ENCODE measurements around the gene PCSK5. TPM values are rescaled to one million over a fixed set of nuclear protein-coding genes. Genes with fewer than 3 reads are reported as not detected.
"Not testable (repeated sequence)": the region's sequence is repeated elsewhere in the genome, so short reads cannot be mapped to it uniquely, and the experiment has no call there.

The PCSK5 gene
- total RNA-seq, 1 donor from 2014 or later, result 1.5 TPM

DNA sequence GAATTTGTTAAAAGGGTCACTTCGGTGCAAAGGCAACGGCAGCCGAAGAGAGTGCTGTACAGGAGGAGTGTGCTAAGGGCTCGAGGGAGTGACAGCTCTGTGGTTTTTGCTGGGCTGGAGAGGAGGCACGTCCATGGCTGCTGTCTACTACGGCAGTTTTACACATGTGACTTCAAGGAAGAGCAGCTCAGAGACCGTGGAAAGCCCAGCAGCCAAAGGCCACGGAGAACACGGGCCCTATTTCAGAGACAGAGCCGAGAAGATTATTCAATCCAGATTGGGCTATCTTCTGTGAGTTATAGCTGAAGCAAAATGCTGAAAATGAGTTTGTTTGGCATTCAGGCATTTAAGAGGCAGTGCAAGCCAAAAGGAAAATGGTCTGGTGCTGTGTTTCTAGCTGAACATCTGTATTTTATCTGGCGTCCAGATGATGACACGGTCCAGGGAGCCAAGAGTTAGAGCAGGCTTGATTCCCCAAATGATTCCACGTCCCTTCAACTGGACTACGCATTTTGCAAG is 407.3 kb downstream of the PCSK5 start:
- DNase-seq (ENCODE audit: low spot score), result no peak
- H3K27me3 Mint-ChIP-seq (ENCODE audit: low read depth), result no peaks in the 10 kb centered on the region
- intact Hi-C loops (cut with micrococcal nuclease), result no loop called here
- no peak overlapping the region for H3K4me3 Mint-ChIP-seq (ENCODE audit: low read depth)
- H3K27ac Mint-ChIP-seq, result no peak overlapping the region
- H3K4me1 Mint-ChIP-seq (ENCODE audit: low read depth), result peaks cover 1% of the 10 kb centered on the region
- no peaks in the 10 kb centered on the region for H3K9me3 Mint-ChIP-seq
- H3K36me3 Mint-ChIP-seq (ENCODE audit: low read depth), result no peaks in the 10 kb centered on the region

DNA sequence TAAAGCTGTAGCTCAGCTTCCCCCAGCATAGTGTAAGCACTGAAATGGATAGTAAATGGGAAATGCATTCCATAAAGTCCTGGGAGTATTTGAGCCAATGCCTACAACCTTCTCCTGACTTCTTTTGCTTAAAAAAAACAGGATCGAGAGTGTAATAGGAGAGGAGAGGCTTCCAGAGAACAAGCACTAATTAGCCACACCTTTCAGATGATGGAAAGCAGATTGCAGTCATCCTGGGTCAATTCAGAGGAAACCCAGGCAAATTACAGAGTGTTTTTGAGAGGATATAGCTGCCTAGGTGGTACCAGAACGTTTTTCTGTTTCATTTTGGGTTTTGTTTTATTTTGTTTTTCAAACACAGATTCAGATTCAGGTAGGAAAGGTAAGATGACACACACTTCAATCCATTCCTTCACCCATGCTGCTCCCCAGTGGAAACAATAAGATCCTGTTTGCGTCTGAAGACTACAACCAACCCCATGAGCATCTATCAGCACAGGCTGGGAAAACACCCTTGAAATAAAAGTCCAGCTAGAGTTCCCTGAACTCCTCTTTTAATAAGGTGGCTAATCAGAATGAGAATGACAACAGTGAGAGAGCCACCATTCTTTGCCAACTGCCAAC is 408.2 kb downstream of the PCSK5 start:
- Mint-ChIP-seq H3K4me3 (ENCODE audit: low read depth) (no peak overlapping the region), H3K9me3 (no peaks in the 10 kb centered on the region), H3K36me3 (ENCODE audit: low read depth) (no peaks in the 10 kb centered on the region), H3K27me3 (ENCODE audit: low read depth) (no peaks in the 10 kb centered on the region), H3K4me1 (ENCODE audit: low read depth) (no peaks in the 10 kb centered on the region), H3K27ac (no peak overlapping the region)
- intact Hi-C loops (cut with micrococcal nuclease), result no loop called here
- DNase-seq (ENCODE audit: low spot score), result no peak

DNA sequence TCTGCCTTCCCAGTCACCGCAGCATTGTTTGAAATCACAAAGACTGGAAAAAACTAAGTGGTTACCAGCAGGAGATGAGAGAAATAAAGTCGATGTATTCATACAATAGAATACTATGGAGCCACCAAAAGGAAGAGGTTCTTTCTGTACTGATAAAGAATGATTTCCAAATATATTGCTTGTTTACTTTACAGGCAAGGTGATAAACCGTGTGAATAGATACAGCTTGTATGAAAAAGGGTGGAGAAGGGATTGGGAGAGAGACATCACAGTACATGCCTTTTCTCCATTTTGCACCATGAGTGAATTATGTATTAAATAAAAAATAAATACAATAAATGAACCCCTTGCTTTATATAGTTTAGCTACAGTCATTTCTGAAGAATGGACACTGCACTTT is 412.1 kb downstream of the PCSK5 start:
- Mint-ChIP-seq H3K4me1 (ENCODE audit: low read depth) (no peaks in the 10 kb centered on the region), H3K27me3 (ENCODE audit: low read depth) (no peaks in the 10 kb centered on the region), H3K4me3 (ENCODE audit: low read depth) (no peak overlapping the region), H3K36me3 (ENCODE audit: low read depth) (no peaks in the 10 kb centered on the region), H3K9me3 (no peaks in the 10 kb centered on the region), H3K27ac (no peak overlapping the region)
- intact Hi-C loops (cut with micrococcal nuclease), result loop anchor here (2.0 to 10.0 kb wide), 2 partner anchors 288 to 1038 kb away; no protein-coding TSS in a partner anchor
- DNase-seq (ENCODE audit: low spot score), result no peak

DNA sequence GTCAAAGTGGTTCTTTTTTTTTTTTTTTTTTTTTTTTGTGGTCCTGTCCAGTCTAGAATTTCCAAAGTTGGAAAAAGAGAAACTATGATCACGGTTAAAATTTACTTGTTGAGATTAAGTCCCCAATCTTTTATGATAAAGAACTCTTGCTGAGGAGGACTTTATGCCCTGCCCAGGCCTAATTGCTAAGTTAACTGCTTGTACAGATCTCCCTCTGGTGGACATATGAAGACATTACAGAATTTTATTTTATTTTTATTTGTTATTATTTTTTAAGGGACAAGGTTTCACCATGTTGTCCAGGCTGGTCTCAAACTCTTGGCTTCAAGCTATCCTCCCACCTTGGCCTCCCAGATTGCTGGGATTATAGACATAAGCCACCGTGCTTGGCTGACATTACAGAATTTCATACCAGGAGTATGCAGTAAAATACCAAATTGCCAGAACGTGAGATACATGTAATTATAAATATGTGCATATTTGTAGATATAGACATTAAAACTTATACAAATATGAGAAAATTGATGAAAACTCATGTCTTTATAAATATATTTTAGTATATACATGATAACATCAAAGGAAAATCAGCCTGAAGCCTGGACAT is 412.6 kb downstream of the PCSK5 start:
- H3K36me3 Mint-ChIP-seq (ENCODE audit: low read depth), result no peaks in the 10 kb centered on the region
- intact Hi-C loops (cut with micrococcal nuclease), result loop anchor here (2.0 to 10.0 kb wide), 2 partner anchors 288 to 1038 kb away; no protein-coding TSS in a partner anchor
- H3K4me1 Mint-ChIP-seq (ENCODE audit: low read depth), result no peaks in the 10 kb centered on the region
- H3K9me3 Mint-ChIP-seq, result no peaks in the 10 kb centered on the region
- no peak overlapping the region for H3K4me3 Mint-ChIP-seq (ENCODE audit: low read depth)
- no peaks in the 10 kb centered on the region for H3K27me3 Mint-ChIP-seq (ENCODE audit: low read depth)
- no peak for DNase-seq (ENCODE audit: low spot score)
- H3K27ac Mint-ChIP-seq, result no peak overlapping the region

DNA sequence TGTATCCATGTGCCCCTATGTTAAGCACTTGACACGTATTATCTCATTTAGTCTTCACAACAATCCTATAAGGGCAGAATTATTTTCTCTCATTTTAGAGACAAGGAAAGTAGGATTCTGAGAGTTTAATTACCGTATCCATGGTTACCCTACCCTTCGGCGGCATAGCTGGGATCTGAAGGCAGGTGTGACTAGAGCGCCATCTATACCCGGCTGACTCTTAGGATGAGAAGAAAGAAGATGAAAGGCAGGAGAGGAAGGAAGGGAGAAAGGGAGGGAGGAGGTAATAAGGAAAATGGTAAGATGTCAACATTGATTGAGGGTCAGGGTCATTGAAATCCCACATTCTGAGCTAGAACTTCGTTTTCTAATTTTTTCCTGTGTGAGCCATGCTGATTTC is 416.6 kb downstream of the PCSK5 start:
- not testable (repeated sequence) for H3K27ac Mint-ChIP-seq; H3K36me3 Mint-ChIP-seq (ENCODE audit: low read depth); H3K9me3 Mint-ChIP-seq; H3K4me3 Mint-ChIP-seq (ENCODE audit: low read depth); DNase-seq (ENCODE audit: low spot score); H3K27me3 Mint-ChIP-seq (ENCODE audit: low read depth); H3K4me1 Mint-ChIP-seq (ENCODE audit: low read depth)
- intact Hi-C loops (cut with micrococcal nuclease), result loop anchor here (10.0 kb wide), 1 partner anchor 292 kb away; no protein-coding TSS in a partner anchor

DNA sequence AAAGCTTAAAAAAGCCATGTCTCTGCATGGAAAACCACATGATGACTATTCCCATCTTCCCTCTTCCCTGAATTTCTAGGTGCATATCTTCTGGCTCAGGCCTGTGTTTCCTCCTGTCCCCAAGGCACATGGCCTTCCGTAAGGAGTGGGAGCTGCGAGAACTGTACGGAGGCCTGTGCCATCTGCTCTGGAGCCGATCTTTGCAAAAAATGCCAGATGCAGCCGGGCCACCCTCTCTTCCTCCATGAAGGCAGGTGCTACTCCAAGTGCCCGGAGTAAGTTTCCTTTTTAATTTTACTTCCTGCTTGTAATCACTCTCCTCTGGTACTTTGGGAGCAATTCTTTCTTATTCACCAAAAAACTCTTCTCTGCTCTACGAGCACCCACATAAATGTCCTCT is 420.1 kb downstream of the PCSK5 start:
- no peaks in the 10 kb centered on the region for H3K9me3 Mint-ChIP-seq
- H3K4me3 Mint-ChIP-seq (ENCODE audit: low read depth), result no peak overlapping the region
- no peaks in the 10 kb centered on the region for H3K27me3 Mint-ChIP-seq (ENCODE audit: low read depth)
- no peaks in the 10 kb centered on the region for H3K36me3 Mint-ChIP-seq (ENCODE audit: low read depth)
- no peaks in the 10 kb centered on the region for H3K4me1 Mint-ChIP-seq (ENCODE audit: low read depth)
- no peak overlapping the region for H3K27ac Mint-ChIP-seq
- intact Hi-C loops (cut with micrococcal nuclease), result no loop called here
- DNase-seq (ENCODE audit: low spot score), result no peak

DNA sequence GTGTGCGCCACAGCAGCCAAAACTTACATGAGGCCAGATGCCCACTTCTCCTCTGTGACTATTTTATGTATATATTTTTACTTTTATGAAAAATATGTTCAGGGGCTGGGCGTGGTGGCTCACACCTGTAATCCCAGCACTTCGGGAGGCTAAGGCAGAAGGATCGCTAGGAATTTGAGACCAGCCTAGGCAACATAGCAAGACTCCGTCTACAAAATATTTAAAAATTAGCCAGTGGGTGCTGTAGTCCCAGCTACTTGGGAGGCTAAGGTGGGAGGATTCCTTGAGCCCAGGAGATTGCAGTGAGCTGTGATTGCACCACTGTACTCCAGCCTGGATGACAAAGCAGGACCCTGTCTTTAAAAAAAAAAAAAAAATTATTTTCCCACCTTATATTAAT is 420.5 kb downstream of the PCSK5 start:
- no peaks in the 10 kb centered on the region for H3K4me1 Mint-ChIP-seq (ENCODE audit: low read depth)
- H3K27me3 Mint-ChIP-seq (ENCODE audit: low read depth), result no peaks in the 10 kb centered on the region
- intact Hi-C loops (cut with micrococcal nuclease), result no loop called here
- no peaks in the 10 kb centered on the region for H3K9me3 Mint-ChIP-seq
- H3K27ac Mint-ChIP-seq, result no peak overlapping the region
- no peak for DNase-seq (ENCODE audit: low spot score)
- H3K4me3 Mint-ChIP-seq (ENCODE audit: low read depth), result no peak overlapping the region
- H3K36me3 Mint-ChIP-seq (ENCODE audit: low read depth), result no peaks in the 10 kb centered on the region

DNA sequence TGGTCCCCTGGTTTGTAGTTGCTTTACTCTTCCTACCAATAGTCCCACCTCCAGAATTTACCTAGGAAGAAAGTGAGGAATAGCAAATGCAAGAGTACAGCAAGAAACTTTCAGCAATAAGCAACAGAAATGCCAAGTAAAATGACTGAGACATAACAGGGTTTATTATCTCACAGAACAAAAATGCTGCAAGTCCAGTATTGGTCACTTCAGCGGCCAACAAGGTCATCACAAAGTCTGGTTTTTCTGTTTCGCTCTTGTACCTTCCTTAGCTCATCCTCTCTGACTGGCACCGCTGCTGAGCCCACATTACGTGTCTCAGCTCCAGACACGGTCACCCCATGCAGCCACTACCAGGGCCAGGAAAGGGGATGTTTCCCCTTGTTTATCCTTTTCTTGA is 421.1 kb downstream of the PCSK5 start:
- intact Hi-C loops (cut with micrococcal nuclease), result no loop called here
- H3K27me3 Mint-ChIP-seq (ENCODE audit: low read depth), result no peaks in the 10 kb centered on the region
- H3K27ac Mint-ChIP-seq, result no peak overlapping the region
- no peaks in the 10 kb centered on the region for H3K36me3 Mint-ChIP-seq (ENCODE audit: low read depth)
- no peak for DNase-seq (ENCODE audit: low spot score)
- H3K4me3 Mint-ChIP-seq (ENCODE audit: low read depth), result no peak overlapping the region
- no peaks in the 10 kb centered on the region for H3K4me1 Mint-ChIP-seq (ENCODE audit: low read depth)
- no peaks in the 10 kb centered on the region for H3K9me3 Mint-ChIP-seq

DNA sequence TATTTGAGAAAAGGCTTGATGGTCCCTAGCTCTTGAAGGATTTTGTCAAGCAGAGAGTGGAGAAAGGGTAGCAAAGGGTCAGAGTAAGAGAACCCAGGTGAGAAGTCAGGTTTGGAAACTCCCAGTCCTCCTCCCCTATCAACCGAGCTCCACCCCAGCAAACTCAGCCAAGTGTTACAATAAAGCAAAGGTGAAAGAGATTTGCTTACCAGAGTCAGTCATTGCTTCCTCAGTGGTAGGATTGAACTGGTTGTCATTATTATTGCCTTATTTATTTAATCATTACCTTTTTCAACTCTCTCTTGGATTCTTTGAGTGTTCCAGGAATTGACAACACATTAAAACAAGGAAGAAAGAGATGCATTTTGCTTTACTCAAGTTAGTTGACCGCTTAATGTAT is 423.3 kb downstream of the PCSK5 start:
- intact Hi-C loops (cut with micrococcal nuclease), result no loop called here
- Mint-ChIP-seq H3K9me3 (no peaks in the 10 kb centered on the region), H3K4me1 (ENCODE audit: low read depth) (no peaks in the 10 kb centered on the region), H3K4me3 (ENCODE audit: low read depth) (no peak overlapping the region), H3K27ac (no peak overlapping the region), H3K36me3 (ENCODE audit: low read depth) (no peaks in the 10 kb centered on the region), H3K27me3 (ENCODE audit: low read depth) (no peaks in the 10 kb centered on the region)
- DNase-seq (ENCODE audit: low spot score), result no peak

DNA sequence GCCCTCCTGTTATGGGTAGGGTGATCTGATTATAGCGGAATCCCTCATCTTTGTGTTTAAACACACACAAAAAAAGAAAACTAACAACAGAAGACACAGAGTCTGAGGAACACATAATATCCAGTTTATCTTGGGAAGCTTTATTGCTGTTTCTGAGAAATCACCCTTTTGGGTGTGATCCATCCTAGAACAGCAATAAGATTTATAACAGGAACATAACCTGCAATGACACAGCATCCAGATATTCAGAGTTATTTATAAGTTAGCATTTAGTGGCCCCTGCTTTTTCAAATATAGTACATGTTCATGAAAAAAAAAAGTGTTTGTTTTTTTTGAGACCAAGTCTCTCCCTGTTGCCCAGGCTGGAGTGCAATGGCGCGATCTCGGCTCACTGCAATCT is 423.8 kb downstream of the PCSK5 start:
- no peak overlapping the region for H3K27ac Mint-ChIP-seq
- H3K9me3 Mint-ChIP-seq, result no peaks in the 10 kb centered on the region
- intact Hi-C loops (cut with micrococcal nuclease), result no loop called here
- H3K27me3 Mint-ChIP-seq (ENCODE audit: low read depth), result no peaks in the 10 kb centered on the region
- no peak for DNase-seq (ENCODE audit: low spot score)
- H3K4me1 Mint-ChIP-seq (ENCODE audit: low read depth), result no peaks in the 10 kb centered on the region
- no peaks in the 10 kb centered on the region for H3K36me3 Mint-ChIP-seq (ENCODE audit: low read depth)
- no peak overlapping the region for H3K4me3 Mint-ChIP-seq (ENCODE audit: low read depth)

DNA sequence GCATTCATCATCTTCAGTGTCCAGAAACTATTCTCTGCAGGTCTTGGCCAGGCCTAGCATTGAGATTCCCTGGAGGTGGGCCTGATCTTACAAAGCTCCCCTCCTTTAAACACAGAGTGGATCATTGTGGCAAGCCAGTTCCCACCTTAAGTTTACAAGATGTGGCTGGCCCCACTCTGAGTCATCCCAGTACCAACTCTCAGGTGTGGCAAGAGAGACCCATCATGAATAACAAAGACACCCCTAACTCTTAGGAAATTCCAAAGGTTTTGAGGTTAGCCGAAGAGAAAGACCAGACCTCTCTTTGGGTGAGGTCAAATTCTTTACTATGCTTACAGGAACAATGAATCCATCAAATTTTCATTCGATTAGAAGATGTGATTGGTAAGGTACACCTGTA is 425.6 kb downstream of the PCSK5 start:
- Mint-ChIP-seq H3K4me1 (ENCODE audit: low read depth) (no peaks in the 10 kb centered on the region), H3K4me3 (ENCODE audit: low read depth) (no peak overlapping the region), H3K27me3 (ENCODE audit: low read depth) (no peaks in the 10 kb centered on the region), H3K27ac (no peak overlapping the region), H3K9me3 (no peaks in the 10 kb centered on the region), H3K36me3 (ENCODE audit: low read depth) (no peaks in the 10 kb centered on the region)
- intact Hi-C loops (cut with micrococcal nuclease), result no loop called here
- no peak for DNase-seq (ENCODE audit: low spot score)

DNA sequence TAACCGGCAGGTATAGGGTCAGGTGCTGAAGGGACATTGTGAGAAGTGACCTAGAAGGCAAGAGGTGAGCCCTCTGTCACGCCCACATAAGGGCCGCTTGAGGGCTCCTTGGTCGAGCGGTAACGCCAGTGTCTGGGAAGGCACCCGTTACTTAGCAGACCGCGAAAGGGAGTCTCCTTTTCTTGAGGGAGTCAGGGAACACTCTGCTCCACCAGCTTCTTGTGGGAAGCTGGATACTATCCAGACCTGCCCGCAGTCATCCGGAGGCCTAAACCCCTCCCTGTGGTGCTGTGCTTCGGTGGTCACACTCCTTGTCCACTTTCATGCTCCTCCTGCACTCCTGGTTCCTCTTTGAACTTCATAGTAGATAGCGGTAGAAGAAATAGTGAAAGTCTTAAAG is 429.0 kb downstream of the PCSK5 start:
- H3K27ac Mint-ChIP-seq; H3K36me3 Mint-ChIP-seq (ENCODE audit: low read depth); H3K4me3 Mint-ChIP-seq (ENCODE audit: low read depth); H3K27me3 Mint-ChIP-seq (ENCODE audit: low read depth); DNase-seq (ENCODE audit: low spot score); H3K9me3 Mint-ChIP-seq; H3K4me1 Mint-ChIP-seq (ENCODE audit: low read depth); intact Hi-C loops (cut with micrococcal nuclease): not testable (repeated sequence)

DNA sequence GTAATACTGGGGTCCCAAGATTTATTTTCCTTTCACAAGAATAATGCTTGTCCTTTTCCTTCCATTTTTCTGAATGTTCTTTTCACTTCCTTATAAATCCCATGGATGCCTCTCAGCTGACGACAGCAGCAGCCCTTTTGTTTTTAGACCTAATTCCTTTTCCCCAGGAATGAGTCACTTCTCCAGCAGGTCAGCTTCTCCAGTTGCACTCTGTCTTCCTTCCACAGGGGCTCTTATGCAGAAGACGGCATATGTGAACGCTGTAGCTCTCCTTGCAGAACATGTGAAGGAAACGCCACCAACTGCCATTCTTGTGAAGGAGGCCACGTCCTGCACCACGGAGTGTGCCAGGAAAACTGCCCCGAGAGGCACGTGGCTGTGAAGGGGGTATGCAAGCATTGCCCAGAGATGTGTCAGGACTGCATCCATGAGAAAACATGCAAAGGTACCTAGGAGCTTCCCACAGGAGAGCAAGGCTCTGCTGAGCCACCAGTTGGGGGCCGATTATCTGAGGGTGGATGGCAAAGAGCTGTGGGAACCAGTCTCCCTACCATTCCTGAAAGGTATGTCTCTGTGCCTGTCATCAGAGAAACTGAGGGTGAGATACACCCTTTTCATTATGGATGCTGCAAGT is 430.8 kb downstream of the PCSK5 start:
- Mint-ChIP-seq H3K4me3 (ENCODE audit: low read depth) (no peak overlapping the region), H3K36me3 (ENCODE audit: low read depth) (no peaks in the 10 kb centered on the region), H3K27me3 (ENCODE audit: low read depth) (no peaks in the 10 kb centered on the region), H3K4me1 (ENCODE audit: low read depth) (no peaks in the 10 kb centered on the region), H3K9me3 (no peaks in the 10 kb centered on the region), H3K27ac (no peak overlapping the region)
- intact Hi-C loops (cut with micrococcal nuclease), result no loop called here
- DNase-seq (ENCODE audit: low spot score), result no peak

All from activated T-helper 2 cell treated with anti-CD3 and anti-CD28 coated beads, Interferon-gamma antibody, Interleukin-2, Interleukin-4, amounts not matched to agents 10 μg/mL and 5 μg/mL and 100 μg/mL, durations not matched to agents 14 hours and 24 hours and 36 hours (primary cell).